WTC11 (cell line): ENCODE measurements around the gene CPNE5. TPM values are rescaled to one million over a fixed set of nuclear protein-coding genes. Genes with fewer than 3 reads are reported as not detected.
A peak's percentile ranks its signal among the peaks of the same experiment; 100 is the strongest.

Experiments
- ATAC-seq: fragments of 200-7000 bp; cut with Tn5 transposase; 2 replicates; pipeline ENCODE4 v1.10.0; 2021; ENCODE audit warnings: mild to moderate bottlenecking, moderate library complexity
- Bru-seq: library from RNA; stranded (reverse); fragments of 400-500 nt; gene quantifications from one replicate; lab custom pipeline; 2021; lab: Mats Ljungman, UMichigan
- CTCF ChIA-PET: fragments of 300-600 bp; sonication (Branson Sonifier 250); formaldehyde crosslinking; loops from one replicate; lab custom pipeline; 2021; ENCODE audit warnings: antibody characterized with exemption; lab: Charles Lee
- POLR2A ChIA-PET: fragments of 350-600 bp; sonication (Branson Sonifier 250); formaldehyde crosslinking; loops from one replicate; lab custom pipeline; 2021; ENCODE audit warnings: antibody characterized with exemption; lab: Charles Lee
- DNase-seq: peaks from one replicate; pipeline ENCODE4 v3.0.0; 2021; ENCODE audit warnings: low spot score
- H3K27ac Mint-ChIP-seq: 2 replicates; pipeline ENCODE4 v1.8.0; 2021; ENCODE audit warnings: mixed read lengths
- H3K27me3 Mint-ChIP-seq: 2 replicates; pipeline ENCODE4 v1.8.0; 2021; ENCODE audit warnings: low read depth, mild to moderate bottlenecking, moderate library complexity, mixed read lengths
- H3K36me3 Mint-ChIP-seq: 2 replicates; pipeline ENCODE4 v1.8.0; 2021; ENCODE audit warnings: mixed read lengths
- H3K4me1 Mint-ChIP-seq: 2 replicates; pipeline ENCODE4 v1.8.0; 2022; ENCODE audit warnings: mixed read lengths
- H3K4me3 Mint-ChIP-seq: 2 replicates; pipeline ENCODE4 v1.8.0; 2021; ENCODE audit warnings: mild to moderate bottlenecking, moderate library complexity, mixed read lengths
- H3K9me3 Mint-ChIP-seq: 2 replicates; pipeline ENCODE4 v1.8.0; 2021; ENCODE audit warnings: mixed read lengths
- AR ChIP-seq: fragments of 250-450 bp; sonication (Bioruptor Pico); IDR thresholded peaks from 2 replicates; pipeline ENCODE4 v1.9.0; 2021; ENCODE audit warnings: mild to moderate bottlenecking
- ATF1 ChIP-seq: sonication (generic); formaldehyde crosslinking; IDR thresholded peaks from 2 replicates; pipeline ENCODE4 v1.8.1; 2023; ENCODE audit warnings: mild to moderate bottlenecking, moderate library complexity, missing genetic modification reagents
- ATF6 ChIP-seq: sonication (generic); formaldehyde crosslinking; IDR thresholded peaks from 2 replicates; pipeline ENCODE4 v1.8.1; 2023; ENCODE audit warnings: mild to moderate bottlenecking, missing genetic modification reagents
- ETV6 ChIP-seq: sonication (generic); formaldehyde crosslinking; IDR thresholded peaks from 2 replicates; pipeline ENCODE4 v1.8.1; 2022; ENCODE audit warnings: mild to moderate bottlenecking, missing genetic modification reagents
- MYBL2 ChIP-seq: sonication (generic); formaldehyde crosslinking; IDR thresholded peaks from 2 replicates; pipeline ENCODE4 v1.8.1; 2023; ENCODE audit warnings: mild to moderate bottlenecking, moderate library complexity, missing genetic modification reagents
- NFATC4 ChIP-seq: fragments of 250-450 bp; sonication (Bioruptor Pico); IDR thresholded peaks from 2 replicates; pipeline ENCODE4 v1.9.0; 2021; ENCODE audit warnings: mild to moderate bottlenecking
- PREB ChIP-seq: sonication (generic); formaldehyde crosslinking; IDR thresholded peaks from 2 replicates; pipeline ENCODE4 v1.8.1; 2022; ENCODE audit warnings: mild to moderate bottlenecking, missing genetic modification reagents, moderate library complexity, borderline replicate concordance
- STAT6 ChIP-seq: sonication (generic); formaldehyde crosslinking; conservative IDR thresholded peaks from 2 replicates; pipeline ENCODE4 v1.8.1; 2023; ENCODE audit warnings: mild to moderate bottlenecking, low read depth, missing genetic modification reagents, moderate library complexity
- TEAD1 ChIP-seq: sonication (generic); formaldehyde crosslinking; IDR thresholded peaks from 2 replicates; pipeline ENCODE4 v1.8.0; 2022; ENCODE audit warnings: mild to moderate bottlenecking, missing genetic modification reagents
- TP53 ChIP-seq: sonication (generic); formaldehyde crosslinking; IDR thresholded peaks from 2 replicates; pipeline ENCODE4 v1.8.1; 2023; ENCODE audit warnings: mild to moderate bottlenecking, missing genetic modification reagents
- ZNF423 ChIP-seq: fragments of 250-450 bp; sonication (Bioruptor Pico); IDR thresholded peaks from 2 replicates; pipeline ENCODE4 v2.1.2; 2022; ENCODE audit warnings: mild to moderate bottlenecking, moderate library complexity
- long read RNA-seq, 3 experiments: library from RNA in 1 of 3; library from capped mRNA in 1 of 3; library from polyadenylated mRNA in 1 of 3; unstranded in 2 of 3; stranded (forward) in 1 of 3; transcript quantifications; one replicate each; pipeline ENCODE4 v2.0.0, GENCODE V29; 2021
- total RNA-seq: library from RNA; stranded (reverse); gene quantifications from 3 replicates; pipeline ENCODE4 v1.2.3, GENCODE V29; 2021

The CPNE5 gene
- 0.44 to 0.71 TPM (median 0.48 TPM) in 3 replicates for total RNA-seq
- Bru-seq, nascent RNA = percentile 15 among the genes with signal in this experiment
- long read RNA-seq, experiment 1, partial matches to known transcripts = 1 of 1 reads
- long read RNA-seq, experiment 1, other reads (novel, unspliced or antisense) = 0 of 1 reads
- long read RNA-seq, experiment 2, partial matches to known transcripts = 0 of 1 reads
- long read RNA-seq, experiment 2, other reads (novel, unspliced or antisense) = 1 of 1 reads
- long read RNA-seq, experiment 3 = 0 reads

GRCh38 chr6:36838896-36839748 lies at the start of gene CPNE5:
CPNE5 (minus strand) TSS chr6:36839444; CDS start chr6:36839377, 67 bp downstream.
- H3K27ac Mint-ChIP-seq = no peak within 1 kb of the TSS
- H3K9me3 Mint-ChIP-seq = no peaks in the 10 kb centered on the region
- peak; percentile 50 for DNase-seq
- TF ChIP-seq ETV6 = no peak
- no peak for TF ChIP-seq AR
- TF ChIP-seq ATF6 = no peak
- no peak for TF ChIP-seq TP53 (CRISPR knock-in tag)
- TF ChIP-seq PREB = no peak
- TF ChIP-seq MYBL2 (CRISPR knock-in tag) = no peak
- no peak for TF ChIP-seq STAT6 (CRISPR knock-in tag)
- ChIA-PET CTCF (no interaction called here), POLR2A (no interaction called here)
- peak within 1 kb of the TSS; percentile 79 for H3K4me3 Mint-ChIP-seq
- ATAC-seq = peak; percentile 26
- H3K27me3 Mint-ChIP-seq = peaks cover 69% of the 10 kb centered on the region
- peaks cover 17% of the 10 kb centered on the region for H3K4me1 Mint-ChIP-seq
- H3K36me3 Mint-ChIP-seq = no peaks in the 10 kb centered on the region

DNA sequence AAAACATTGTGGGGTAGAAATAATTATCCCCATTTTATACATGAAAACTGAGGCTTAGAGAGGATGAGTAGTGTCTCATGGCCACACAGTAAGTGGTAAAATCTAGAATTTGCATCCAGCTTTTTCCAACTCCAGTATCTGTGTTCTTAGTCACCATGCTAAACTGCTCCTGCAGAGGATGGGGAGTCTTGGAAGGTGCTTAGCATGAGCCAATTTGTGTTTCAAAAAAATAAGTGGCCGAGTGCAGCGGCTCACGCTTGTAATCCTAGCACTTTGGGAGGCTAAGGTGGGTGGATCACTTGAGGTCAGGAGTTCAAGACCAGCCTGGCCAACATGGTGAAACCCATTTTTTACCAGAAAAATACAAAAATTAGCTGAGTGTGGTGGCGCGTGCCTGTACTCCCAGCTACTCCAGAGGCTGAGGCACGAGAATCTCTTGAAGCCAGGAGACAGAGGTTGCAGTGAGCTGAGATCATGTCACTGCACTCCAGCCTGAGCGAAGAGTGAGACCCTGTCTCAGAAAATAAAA lies 48.9 kb upstream of the CPNE5 start:
- H3K36me3 Mint-ChIP-seq = no peaks in the 10 kb centered on the region
- H3K27me3 Mint-ChIP-seq = no peaks in the 10 kb centered on the region
- ATAC-seq (no peak), DNase-seq (no peak)
- H3K27ac Mint-ChIP-seq = no peak overlapping the region
- ChIA-PET CTCF (interaction anchor here (1.0 to 2.4 kb wide), 2 partner anchors 26 to 130 kb away, joined by 3 to 8 read pairs; no protein-coding TSS in a partner anchor), POLR2A (no interaction called here)
- H3K4me3 Mint-ChIP-seq = no peak overlapping the region
- no peaks in the 10 kb centered on the region for H3K9me3 Mint-ChIP-seq
- TF ChIP-seq NFATC4 (CRISPR knock-in tag) = no peak
- no peak for TF ChIP-seq ZNF423 (CRISPR knock-in tag)
- TF ChIP-seq ATF1 (CRISPR knock-in tag) = no peak
- TF ChIP-seq TEAD1 = no peak
- H3K4me1 Mint-ChIP-seq = peaks cover 17% of the 10 kb centered on the region
